Stomach (tissue), 9 donors: Measurements from ENCODE around the gene MKS1. TPM values are rescaled to one million over a fixed set of nuclear protein-coding genes. Genes with fewer than 3 reads are reported as not detected.

Source experiments
- DNase-seq, 2 donors: peaks; one replicate each; pipeline versions ENCODE4 v3.0.0 to v3.0.0-alpha.2; 2013 to 2019
- H3K27ac ChIP-seq, 5 donors: fragments of 200-600 bp in 4 of 5; sonication (generic) in 4 of 5; one replicate each; pipeline ENCODE4 v1.5.1; 2013 to 2019; ENCODE audit warnings: mild to moderate bottlenecking in 1 of 5, moderate library complexity in 1 of 5
- H3K27me3 ChIP-seq, 3 donors: fragments of 200-600 bp; sonication (generic); one replicate each; pipeline ENCODE4 v1.5.1; 2017 to 2019; ENCODE audit warnings: mixed run types in 1 of 3
- H3K36me3 ChIP-seq, 4 donors: fragments of 200-600 bp; sonication (generic); 1 replicate in 3 of 4; 2 replicates in 1 of 4; pipeline ENCODE4 v1.5.1; 2016 to 2019
- H3K4me1 ChIP-seq, 4 donors: fragments of 200-600 bp; sonication (generic); one replicate each; pipeline ENCODE4 v1.5.1; 2016 to 2019
- H3K4me3 ChIP-seq, 4 donors: fragments of 200-600 bp; sonication (generic) in 3 of 4; one replicate each; pipeline ENCODE4 v1.5.1; 2016 to 2019; ENCODE audit warnings: mild to moderate bottlenecking in 1 of 4
- H3K9me3 ChIP-seq, 4 donors: fragments of 200-600 bp; sonication (generic); one replicate each; pipeline ENCODE4 v1.5.1; 2016 to 2019
- EP300 ChIP-seq: sonication (generic); formaldehyde crosslinking; IDR thresholded peaks from one replicate; pipeline ENCODE4 v1.6.1; 2017; ENCODE audit warnings: antibody characterized with exemption
- POLR2A ChIP-seq, 4 donors: fragments of 450-650 bp; IDR thresholded peaks; one replicate each; pipeline ENCODE4 v1.6.1; 2016; ENCODE audit warnings: antibody characterized with exemption in 4 of 4, control low read depth in 2 of 4, mild to moderate bottlenecking in 1 of 4, moderate library complexity in 1 of 4
- POLR2AphosphoS5 ChIP-seq, 3 donors: sonication (generic); formaldehyde crosslinking; IDR thresholded peaks; one replicate each; pipeline ENCODE4 v1.6.1; 2016; ENCODE audit warnings: antibody characterized with exemption in 3 of 3
- WGBS, 5 donors: extraction: QIAGEN DNeasy Blood & Tissue Kit in 3 of 5; methylation state at CpG; one replicate each; pipeline versions ENCODE4 v1.1.5 to v1.1.7; 2013 to 2018; 5-methylcytosine and 5-hydroxymethylcytosine counted together
- intact Hi-C: fragments of 100-400 bp; cut with DNase I; formaldehyde crosslinking; loops from one replicate; pipeline ENCODE4 v1.15.1; 2023; ENCODE audit warnings: low total_unique reads
- polyA plus RNA-seq, 3 donors: library from polyadenylated mRNA; stranded (reverse); fragments of 200-250 nt; gene quantifications; one replicate each; pipeline ENCODE4 v1.2.3, GENCODE V29; 2013
- total RNA-seq, 5 donors: library from RNA; depleted of rRNA; stranded (reverse); fragments of >200 nt; gene quantifications; one replicate each; pipeline versions ENCODE4 v1.1.0 to v1.2.3, GENCODE V29; 2014 to 2016
- TF ChIP-seq, protein P1 (sequence below), 7 experiments: fragments of 450-650 bp in 4 of 7; fragments of 200-600 bp in 3 of 7; sonication (generic) in 3 of 7; IDR thresholded peaks; one replicate each; pipeline ENCODE4 v1.5.1; 2016 to 2019; ENCODE audit warnings: antibody characterized with exemption in 7 of 7, control low read depth in 2 of 7, mild to moderate bottlenecking in 1 of 7
- donor health status: healthy with polysubstance abuse.
- donor health status: Bipolar disorder and iron deficiency.
- donor health status: healthy.

Gene MKS1
- total and polyA plus RNA-seq, 8 donors = 3.1 to 18.0 (median 10.1) TPM

DNA sequence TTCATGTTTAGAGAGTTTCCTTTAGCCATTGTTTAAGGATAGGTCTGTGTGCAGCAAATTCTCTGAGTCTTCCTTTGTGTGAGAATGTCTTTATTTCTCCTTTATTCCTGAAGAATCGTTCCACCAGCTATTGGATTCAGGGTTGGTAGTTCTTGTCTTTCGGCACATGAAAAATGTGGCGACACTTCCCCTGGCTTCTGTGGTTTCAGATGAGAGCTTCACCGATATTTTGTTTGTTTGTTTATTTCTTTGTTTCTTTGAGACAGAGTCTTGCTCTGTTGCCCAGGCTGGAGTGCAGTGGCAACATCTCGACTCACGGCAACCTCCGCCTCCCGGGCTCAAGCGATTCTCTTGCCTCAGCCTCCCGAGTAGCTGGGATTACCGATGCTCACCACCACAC, 43.1 kb upstream of the MKS1 start:
- H3K36me3 ChIP-seq = no peaks in the 10 kb centered on the region
- no peak for TF ChIP-seq POLR2AphosphoS5 (IDR thresholded peaks at IDR 0.05)
- TF ChIP-seq, protein P1, sequence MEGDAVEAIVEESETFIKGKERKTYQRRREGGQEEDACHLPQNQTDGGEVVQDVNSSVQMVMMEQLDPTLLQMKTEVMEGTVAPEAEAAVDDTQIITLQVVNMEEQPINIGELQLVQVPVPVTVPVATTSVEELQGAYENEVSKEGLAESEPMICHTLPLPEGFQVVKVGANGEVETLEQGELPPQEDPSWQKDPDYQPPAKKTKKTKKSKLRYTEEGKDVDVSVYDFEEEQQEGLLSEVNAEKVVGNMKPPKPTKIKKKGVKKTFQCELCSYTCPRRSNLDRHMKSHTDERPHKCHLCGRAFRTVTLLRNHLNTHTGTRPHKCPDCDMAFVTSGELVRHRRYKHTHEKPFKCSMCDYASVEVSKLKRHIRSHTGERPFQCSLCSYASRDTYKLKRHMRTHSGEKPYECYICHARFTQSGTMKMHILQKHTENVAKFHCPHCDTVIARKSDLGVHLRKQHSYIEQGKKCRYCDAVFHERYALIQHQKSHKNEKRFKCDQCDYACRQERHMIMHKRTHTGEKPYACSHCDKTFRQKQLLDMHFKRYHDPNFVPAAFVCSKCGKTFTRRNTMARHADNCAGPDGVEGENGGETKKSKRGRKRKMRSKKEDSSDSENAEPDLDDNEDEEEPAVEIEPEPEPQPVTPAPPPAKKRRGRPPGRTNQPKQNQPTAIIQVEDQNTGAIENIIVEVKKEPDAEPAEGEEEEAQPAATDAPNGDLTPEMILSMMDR (IDR thresholded peaks at IDR 0.05) = no peak
- TF ChIP-seq POLR2A (IDR thresholded peaks at IDR 0.05) = no peak
- TF ChIP-seq EP300 = no peak
- no peak for DNase-seq
- H3K4me3 ChIP-seq = no peak overlapping the region
- intact Hi-C loops = no loop called here
- no peaks in the 10 kb centered on the region for H3K4me1 ChIP-seq
- no peak overlapping the region for H3K27ac ChIP-seq
- no peaks in the 10 kb centered on the region for H3K9me3 ChIP-seq
- 89 to 91% (median 91%) methylated on average over 11 of the region's 11 CpGs for WGBS, 5 donors
- peaks cover 0 to 55% (median 33%) of the 10 kb centered on the region in 3 donors for H3K27me3 ChIP-seq

DNA sequence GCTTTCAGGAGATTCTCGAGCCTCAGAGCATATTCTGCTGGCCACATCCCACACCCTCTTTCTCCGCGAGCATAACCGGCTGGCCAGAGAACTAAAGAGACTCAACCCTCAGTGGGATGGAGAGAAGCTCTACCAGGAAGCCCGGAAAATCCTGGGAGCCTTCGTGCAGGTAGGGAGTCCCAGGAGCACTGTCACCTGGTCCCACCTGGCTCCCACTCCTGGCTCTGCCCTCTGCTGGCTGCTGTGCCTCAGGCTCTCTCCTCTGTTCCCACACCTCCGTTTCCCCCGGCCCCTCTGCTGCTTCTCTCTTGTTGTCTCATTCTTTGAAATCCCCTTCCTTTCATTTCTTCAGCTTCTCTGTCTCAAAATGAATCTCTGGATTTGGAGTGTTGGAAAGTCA, 35.7 kb upstream of the MKS1 start:
- H3K4me3 ChIP-seq = no peak overlapping the region
- no peak overlapping the region for H3K27ac ChIP-seq
- TF ChIP-seq, protein P1 (IDR thresholded peaks at IDR 0.05) = no peak
- TF ChIP-seq EP300 (no peak), POLR2AphosphoS5 (IDR thresholded peaks at IDR 0.05) (no peak), POLR2A (IDR thresholded peaks at IDR 0.05) (no peak)
- intact Hi-C loops = no loop called here
- no peaks in the 10 kb centered on the region for H3K9me3 ChIP-seq
- H3K4me1 ChIP-seq = peaks cover 0 to 3% (median 3%) of the 10 kb centered on the region in 4 donors
- DNase-seq = no peak
- 12 to 30% (median 19%) methylated on average over 8 of the region's 8 CpGs for WGBS, 5 donors
- H3K36me3 ChIP-seq = no peaks in the 10 kb centered on the region
- peaks cover 0 to 60% (median 17%) of the 10 kb centered on the region in 3 donors for H3K27me3 ChIP-seq

DNA sequence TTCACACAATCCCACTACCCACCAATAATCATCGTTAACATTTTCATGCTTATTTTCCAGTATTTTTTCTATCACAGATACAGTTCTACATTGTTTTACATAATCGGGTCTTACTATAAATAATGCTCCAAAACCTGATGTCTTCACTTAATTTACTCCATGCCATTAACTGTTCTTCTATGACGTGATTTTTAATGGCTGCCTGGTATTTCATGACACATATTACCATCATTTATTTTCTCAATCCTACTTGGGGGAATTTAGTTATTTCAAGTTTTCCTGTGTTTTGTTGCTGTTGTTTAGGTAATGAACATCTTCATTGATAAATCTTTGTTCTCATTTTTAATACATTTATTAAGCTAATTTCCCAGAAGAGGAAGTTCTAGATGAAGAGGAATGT, 34.0 kb upstream of the MKS1 start:
- intact Hi-C loops = no loop called here
- H3K9me3 ChIP-seq = no peaks in the 10 kb centered on the region
- no peaks in the 10 kb centered on the region for H3K36me3 ChIP-seq
- H3K27ac ChIP-seq = no peak overlapping the region
- DNase-seq = no peak
- H3K4me3 ChIP-seq = no peak overlapping the region
- TF ChIP-seq POLR2A (IDR thresholded peaks at IDR 0.05) = no peak
- TF ChIP-seq POLR2AphosphoS5 (IDR thresholded peaks at IDR 0.05) = no peak
- TF ChIP-seq, protein P1 (IDR thresholded peaks at IDR 0.05) = no peak
- TF ChIP-seq EP300 = no peak
- H3K4me1 ChIP-seq = peaks cover 4 to 13% (median 12%) of the 10 kb centered on the region in 4 donors
- H3K27me3 ChIP-seq = peaks cover 0 to 74% (median 25%) of the 10 kb centered on the region in 3 donors
- WGBS, 5 donors = 76 to 84% (median 82%) methylated on average over 3 of the region's 3 CpGs

DNA sequence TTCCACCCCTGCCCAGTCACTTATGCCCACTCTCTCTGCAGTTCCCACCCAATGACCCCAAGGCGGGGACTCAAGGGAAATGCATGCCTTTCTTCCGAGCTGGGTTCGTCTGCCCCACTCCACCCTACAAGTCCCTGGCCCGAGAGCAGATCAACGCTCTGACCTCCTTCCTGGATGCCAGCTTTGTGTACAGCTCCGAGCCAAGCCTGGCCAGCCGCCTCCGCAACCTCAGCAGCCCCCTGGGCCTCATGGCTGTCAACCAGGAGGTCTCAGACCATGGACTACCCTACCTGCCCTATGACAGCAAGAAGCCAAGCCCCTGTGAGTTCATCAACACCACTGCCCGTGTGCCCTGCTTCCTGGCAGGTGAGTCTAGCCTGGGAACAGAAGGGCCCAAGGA, 33.1 kb upstream of the MKS1 start:
- no peak for DNase-seq
- Histone ChIP-seq H3K9me3 (no peaks in the 10 kb centered on the region), H3K4me1 (peaks cover 4 to 13% (median 12%) of the 10 kb centered on the region in 4 donors), H3K27ac (no peak overlapping the region), H3K4me3 (no peak overlapping the region), H3K36me3 (no peaks in the 10 kb centered on the region), H3K27me3 (peaks cover 0 to 76% (median 25%) of the 10 kb centered on the region in 3 donors)
- TF ChIP-seq POLR2AphosphoS5 (IDR thresholded peaks at IDR 0.05) = no peak
- TF ChIP-seq EP300 = no peak
- TF ChIP-seq POLR2A (IDR thresholded peaks at IDR 0.05) = no peak
- TF ChIP-seq, protein P1 (IDR thresholded peaks at IDR 0.05) = no peak
- intact Hi-C loops = no loop called here
- 49 to 65% (median 58%) methylated on average over 8 to 9 of the region's 9 CpGs for WGBS, 5 donors
